ENCODE results near the gene ORMDL1.
"Not testable (repeated sequence)": the region's sequence is repeated elsewhere in the genome, so short reads cannot be mapped to it uniquely, and the experiment has no call there.

The ORMDL1 gene

GRCh38 chr2:189770590-189771322, 13.4 kb downstream of the ORMDL1 start:
- no peak for DNase-seq (ENCODE audit: low spot score)

- peak; percentile 7 for DNase-seq (ENCODE audit: low spot score)
Measured at GRCh38 chr2:189763908-189764661, 20.1 kb downstream of the ORMDL1 start.

- peak; percentile 85 for DNase-seq (ENCODE audit: low spot score)
Measured at GRCh38 chr2:189762551-189763298, 21.4 kb downstream of the ORMDL1 start, which contains the start of gene OSGEPL1. OSGEPL1 (minus strand) TSS chr2:189762792; CDS start chr2:189761640, 1,152 bp downstream.

GRCh38 chr2:189762229-189762550, 21.9 kb downstream of the ORMDL1 start:
- DNase-seq (ENCODE audit: low spot score), result no peak

GRCh38 chr2:189760154-189760553, 24.0 kb downstream of the ORMDL1 start:
- not testable (repeated sequence) for DNase-seq (ENCODE audit: low spot score)

GRCh38 chr2:189756311-189756952, 27.7 kb downstream of the ORMDL1 start:
- DNase-seq (ENCODE audit: low spot score), result no peak

- DNase-seq (ENCODE audit: low spot score), result peak; percentile 61
Measured at GRCh38 chr2:189751080-189751658, 33.0 kb downstream of the ORMDL1 start.

GRCh38 chr2:189729430-189729829, 54.7 kb downstream of the ORMDL1 start:
- no peak for DNase-seq (ENCODE audit: low spot score)

GRCh38 chr2:189726849-189727248, 57.3 kb downstream of the ORMDL1 start:
- DNase-seq (ENCODE audit: low spot score), result no peak

- DNase-seq (ENCODE audit: low spot score), result no peak
Measured at GRCh38 chr2:189726271-189726670, 57.9 kb downstream of the ORMDL1 start.

- no peak for DNase-seq (ENCODE audit: low spot score)
Measured at GRCh38 chr2:189723192-189723591, 60.9 kb downstream of the ORMDL1 start.
